NOMO-1 (cell line): ENCODE measurements around the gene IMPA2.
"Not testable (repeated sequence)": the region's sequence is repeated elsewhere in the genome, so short reads cannot be mapped to it uniquely, and the experiment has no call there.

Experiments
- DNase-seq, 2 experiments: peaks; one replicate each; lab custom pipeline; 2025; ENCODE audit not compliant: unreplicated experiment in 2 of 2; lab: John Stamatoyannopoulos, UW

The IMPA2 gene

DNA sequence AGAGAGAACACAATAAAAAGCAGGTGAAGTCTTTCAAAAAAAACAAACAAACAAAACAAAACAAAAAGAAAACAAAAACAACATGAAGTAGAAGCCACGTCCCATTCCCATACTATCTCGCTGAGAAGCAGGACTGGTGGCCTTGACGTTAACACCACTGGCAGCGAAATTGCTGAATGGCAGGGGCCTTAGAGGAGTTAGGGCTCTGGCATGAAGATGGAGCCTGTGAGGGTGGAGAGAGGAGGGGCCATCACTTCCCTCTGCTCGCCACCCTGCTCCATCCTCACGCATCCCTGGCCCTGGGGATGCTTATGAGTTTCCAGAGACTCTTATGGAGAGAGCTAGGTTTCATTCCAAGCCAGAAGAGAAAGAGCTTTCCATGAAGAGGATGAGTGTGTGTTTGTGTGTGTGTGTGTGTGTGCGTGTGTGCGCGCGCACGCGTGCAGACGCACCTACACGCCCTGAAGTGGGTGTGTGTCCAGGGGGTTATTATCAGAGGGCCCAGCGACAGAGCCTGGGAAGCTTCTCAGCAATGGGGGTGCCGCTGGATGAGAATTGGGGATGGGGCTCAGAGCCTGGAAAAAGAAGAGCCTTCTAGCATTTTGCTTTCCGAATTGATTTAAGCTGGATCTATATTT is 20.4 kb upstream of the IMPA2 start:
- DNase-seq = no peak

DNA sequence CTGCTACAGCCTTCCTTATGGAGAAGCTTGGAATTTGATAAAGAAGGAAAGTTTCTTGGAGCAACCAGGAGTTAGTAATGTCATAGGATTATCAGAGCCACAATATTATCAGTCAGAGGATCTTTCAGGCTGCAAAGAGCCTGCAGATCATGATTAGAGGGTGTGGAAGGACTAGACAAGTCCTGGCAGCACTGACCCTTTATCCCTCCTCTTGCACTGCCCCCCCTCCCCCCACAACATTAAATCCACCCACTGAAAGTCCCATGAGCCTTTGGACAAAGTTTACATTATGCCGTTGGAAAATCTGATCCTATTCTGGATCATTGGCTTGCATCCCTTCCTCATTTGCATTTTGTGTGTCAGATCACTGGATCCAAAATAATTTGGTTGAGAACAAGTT is 18.7 kb upstream of the IMPA2 start:
- no peak for DNase-seq

DNA sequence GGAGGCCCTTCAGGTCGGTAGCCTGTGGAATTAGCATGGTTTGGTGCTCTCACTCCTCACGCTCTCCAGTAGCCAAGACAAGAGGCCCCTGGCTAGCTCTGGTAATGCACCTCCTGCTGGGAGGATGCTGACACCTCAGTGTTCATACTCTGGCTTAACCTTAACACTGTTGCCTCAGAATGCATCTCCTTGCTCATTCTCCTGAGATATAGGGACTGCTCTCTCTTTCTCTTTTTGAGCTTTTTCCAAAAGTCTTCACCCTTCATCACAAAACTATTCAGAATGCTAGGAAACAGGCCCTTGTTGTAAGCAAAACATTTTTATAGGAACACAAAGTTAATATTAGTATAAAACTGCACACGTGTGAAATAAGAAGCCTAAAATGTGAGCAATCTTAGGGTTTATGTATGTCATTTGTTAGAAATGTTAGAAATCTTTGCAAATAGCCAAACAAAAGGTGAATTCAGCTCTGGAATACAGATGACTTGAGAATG is 17.3 kb upstream of the IMPA2 start:
- DNase-seq = no peak

DNA sequence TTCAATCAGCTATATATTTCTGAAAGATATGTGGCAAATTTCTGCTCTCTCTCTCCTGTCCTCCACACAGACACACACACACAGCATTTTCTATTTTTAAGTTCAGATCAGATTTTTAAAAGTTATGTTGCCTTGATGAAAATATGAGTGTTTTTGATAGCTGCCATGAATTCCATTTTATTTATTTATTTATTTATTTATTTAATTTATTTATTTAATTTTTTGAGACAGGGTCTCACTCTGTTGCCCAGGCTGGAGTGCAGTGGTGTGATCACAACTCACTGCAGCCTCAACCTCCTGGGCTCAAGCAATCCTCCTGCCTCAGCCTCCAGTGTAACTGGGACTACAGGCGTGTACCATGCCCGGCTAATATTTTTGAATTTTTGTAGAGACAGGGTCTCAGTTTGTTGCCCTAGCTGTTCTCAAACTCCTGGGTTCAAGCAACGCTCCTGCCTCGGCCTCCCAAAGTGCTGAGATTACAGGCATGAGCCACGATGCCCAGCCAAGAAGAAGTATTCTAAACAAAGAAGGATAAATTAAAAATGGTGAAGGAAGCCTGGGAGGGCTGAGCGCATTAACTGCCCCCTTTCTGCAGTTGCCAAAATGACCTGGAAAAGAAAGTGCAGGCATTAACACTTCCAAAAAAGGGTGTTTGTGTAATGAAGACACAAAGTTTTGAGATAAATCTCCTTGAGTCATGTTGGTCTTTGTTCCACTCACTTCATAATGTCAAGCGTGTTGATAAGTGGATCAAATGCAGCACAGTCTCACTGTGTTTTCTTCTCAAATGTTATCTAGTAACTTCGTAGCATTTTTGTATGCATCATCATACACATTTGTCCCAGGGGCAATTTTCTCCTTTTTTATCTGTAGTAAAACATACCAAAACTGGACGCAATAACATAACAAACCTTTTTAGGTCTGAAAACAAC is 11.1 kb upstream of the IMPA2 start:
- no peak for DNase-seq

DNA sequence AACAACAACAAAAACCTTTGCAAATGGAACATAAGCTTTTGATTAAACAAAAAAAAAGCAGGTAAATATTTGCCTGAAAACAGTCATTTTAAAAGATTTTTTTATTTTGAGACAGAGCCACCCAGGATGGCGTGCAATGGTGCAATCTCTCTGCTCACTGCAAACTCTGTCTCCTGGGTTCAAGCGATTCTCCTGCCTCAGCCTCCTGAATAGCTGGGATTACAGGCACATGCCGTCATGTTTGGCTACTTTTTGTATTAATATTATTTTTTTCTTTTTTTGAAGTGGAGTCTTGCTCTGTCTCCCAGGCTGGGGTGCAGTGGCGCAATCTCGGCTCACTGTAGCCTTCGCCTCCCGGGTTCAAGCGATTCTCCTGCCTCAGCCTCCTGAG is 10.5 kb upstream of the IMPA2 start:
- DNase-seq = not testable (repeated sequence)

DNA sequence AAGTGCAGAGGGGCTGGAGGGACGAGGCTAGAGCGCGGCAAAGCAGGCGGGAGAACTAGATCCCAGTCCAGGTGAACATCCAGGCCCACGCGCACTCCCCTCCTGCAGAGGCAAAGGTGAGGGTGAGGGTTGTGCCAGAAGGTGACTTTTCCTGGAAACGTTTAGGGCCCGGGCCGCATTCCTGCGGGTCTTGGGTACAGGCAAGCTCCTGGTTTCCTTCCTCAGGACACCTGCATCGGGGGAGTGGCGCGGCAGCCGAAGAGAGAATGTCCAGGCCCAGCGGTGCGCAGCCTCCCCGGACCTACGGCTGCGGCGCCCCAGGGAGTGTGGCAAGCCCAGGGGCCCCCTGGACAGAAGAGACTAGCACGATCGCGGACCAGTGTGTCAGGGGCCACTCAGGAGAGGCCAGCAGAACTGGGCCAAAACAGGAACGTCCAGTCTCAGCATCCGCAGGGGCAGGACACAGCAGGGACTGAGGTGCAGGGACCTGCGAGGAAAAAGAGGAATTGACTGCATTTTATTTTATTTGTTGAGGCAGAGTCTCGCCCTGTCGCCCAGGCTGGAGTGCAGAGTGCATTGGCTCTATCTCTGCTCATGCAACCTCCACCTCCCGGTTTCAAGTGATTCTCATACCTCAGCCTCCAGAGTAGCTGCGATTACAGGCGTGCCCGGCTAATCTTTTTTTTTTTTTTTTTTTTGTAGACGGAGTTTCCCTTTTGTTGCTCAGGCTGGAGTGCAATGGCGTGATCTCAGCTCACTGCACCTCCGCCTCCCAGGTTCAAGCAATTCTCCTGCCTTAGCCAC is 8.7 kb upstream of the IMPA2 start:
- no peak for DNase-seq

DNA sequence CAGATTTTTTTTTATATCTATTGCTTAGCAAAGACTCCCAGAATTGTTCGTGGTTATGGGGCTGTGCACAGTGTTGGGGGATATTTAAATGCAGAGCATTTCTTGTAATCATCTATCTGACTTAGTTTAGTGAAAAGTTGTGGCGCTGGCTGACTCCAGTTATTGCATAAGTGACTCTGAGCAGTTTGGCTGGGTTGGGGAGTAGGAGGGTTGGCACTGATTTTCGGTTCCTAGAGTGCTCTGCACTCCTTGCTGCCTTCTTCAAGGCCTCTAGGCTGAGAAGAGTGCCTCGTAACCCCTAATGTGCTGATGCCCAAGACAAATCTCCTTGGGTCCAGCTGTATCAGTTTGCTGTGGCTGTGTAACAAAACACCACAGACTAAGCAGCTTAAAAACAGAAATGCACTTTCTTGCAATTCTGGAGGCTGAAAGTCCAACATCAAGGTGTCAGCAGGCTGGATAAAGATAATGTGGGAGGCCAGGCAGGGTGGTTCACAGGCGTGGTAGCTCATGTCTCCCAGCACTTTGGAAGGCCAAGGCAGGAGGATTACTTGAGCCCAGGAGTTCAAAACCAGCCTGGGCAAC is 6.5 kb upstream of the IMPA2 start:
- no peak for DNase-seq

DNA sequence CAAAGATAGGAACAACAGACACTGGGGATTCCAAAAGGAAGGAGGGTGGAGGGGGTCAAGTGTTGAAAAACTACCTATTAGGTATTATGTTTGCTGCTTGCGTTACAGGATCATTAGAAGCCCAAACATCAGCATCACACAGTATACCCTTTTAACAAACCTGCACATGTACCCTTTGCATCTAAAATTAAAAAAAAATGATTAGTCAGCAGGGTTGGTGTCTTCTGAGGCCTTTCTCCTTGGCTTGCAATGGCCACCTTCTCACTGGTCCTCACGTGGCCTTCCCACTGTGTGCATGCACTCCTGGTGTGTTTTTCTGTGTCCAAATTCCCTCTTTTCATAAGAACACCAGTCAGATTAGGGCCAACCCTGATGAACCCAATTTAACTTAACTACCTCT is 5.6 kb upstream of the IMPA2 start:
- DNase-seq = no peak

DNA sequence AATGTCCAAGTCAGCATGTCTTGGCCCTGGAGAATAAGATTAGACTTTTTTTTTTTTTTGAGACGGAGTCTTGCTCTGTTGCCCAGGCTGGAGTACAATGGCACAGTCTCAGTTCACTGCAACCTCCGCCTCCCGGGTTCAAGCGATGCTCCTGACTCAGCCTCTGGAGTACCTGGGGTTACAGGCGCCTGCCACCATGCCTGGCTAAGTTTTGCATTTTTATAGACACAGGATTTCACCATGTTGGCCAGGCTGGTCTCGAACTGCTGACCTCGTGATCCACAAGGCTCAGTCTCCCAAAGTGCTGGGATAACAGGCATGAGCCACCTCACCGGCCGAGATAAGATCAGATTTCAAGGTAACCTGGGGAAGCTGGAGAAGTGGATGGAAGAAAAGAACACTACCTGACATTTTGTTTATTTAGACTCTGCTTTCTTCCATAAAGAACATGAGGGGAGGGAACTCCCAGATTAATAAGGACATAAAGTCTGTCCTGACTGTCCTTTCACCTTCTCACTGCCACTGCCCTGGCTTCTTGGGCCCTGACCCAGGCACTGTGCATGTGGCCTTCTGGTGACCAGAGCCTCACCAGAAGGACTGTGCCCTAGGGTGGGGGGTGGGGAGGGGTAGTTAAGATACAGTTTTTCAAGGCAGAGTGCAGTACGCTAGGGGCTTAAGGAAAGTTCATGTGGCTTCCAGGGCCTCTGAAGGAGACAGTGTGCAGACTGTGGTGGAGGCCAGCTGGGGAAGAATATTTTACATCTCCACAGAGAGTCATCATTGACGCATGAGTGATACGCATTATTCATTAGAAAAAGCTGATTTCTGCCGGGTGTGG is 4.8 kb upstream of the IMPA2 start:
- DNase-seq = no peak

DNA sequence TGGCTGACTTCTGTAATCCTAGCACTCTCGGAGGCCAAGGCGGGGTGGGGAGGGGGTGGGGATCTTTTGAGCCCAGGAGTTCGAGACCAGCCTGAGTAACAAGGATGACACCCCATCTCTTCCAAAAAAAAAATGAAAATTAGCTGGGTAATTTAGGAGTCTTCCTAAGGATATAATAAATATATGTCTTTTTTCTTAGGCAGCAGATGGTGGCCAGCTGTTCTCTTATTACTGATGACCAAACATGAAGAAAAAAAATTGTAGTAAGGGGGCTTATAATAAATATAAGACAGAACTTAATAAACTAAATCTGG is 4.2 kb upstream of the IMPA2 start:
- no peak for DNase-seq

DNA sequence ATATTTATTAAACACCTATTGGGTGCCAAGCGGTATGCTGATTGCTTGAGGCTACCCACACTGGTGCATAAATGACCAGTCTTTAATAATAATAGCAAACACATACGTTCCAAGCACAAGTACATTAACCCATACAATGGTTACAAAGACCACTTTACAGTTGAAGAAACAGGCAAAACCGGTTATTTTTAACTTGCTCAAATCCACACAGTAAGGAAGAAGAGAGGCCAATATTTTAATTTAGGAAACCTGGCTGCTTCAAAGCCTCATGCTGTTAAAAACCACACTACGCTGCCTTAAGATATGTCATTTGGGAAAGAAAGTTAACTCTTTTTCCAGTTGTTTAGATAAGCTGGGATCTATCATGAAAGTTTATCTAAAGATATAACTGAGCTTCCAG is 2.4 kb upstream of the IMPA2 start:
- DNase-seq = no peak

DNA sequence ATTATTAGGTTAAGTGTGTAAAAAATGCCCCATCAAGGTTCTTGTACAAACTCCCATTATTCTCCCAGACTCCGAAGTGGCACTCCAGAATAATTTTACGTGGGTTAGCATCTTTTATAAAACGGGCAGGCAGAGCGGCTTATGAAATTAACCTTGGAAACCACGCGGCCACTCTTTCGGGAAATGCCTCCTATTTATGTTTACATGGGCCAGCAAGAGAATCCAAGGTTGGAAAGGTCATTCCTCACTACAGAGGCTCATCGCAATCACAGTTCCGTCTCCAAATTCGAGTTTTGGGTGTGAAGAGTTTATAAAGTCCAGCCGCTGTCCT is 1.2 kb upstream of the IMPA2 start:
- DNase-seq = no peak

DNA sequence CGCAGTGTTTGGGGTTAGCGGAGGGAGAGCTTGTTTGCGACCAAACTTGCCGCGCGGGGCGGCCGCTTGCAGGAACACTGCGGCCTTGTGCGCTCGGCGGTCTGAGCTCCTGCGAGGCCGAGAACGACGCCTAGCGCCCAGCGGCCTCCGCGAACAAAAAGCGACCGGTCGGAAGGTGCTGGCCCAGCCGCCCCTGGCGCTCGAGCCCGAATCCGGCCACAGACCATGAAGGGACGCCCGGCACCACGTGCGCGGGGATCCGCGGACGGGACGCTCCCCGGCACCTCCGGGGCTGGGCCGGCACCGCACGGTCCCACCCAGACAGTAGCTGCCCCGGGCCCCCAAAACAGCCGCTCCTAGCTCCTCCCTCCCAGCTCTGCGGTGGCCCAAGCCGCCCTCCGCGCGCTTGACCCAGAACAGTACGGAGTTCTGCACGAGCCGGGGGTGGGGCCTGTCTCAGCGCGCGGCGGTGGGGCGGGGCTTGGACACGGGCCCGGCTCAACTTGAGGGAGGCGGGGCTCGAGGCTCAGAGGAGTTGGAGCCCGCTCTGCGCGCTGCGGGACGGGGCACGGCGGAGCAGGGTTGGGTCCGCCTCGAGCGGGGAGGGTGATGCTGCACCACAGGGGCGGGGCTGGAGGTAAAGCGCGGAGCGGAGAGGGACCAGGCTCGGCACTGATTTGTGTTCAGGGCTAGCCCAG is 664 bp upstream of the IMPA2 start:
- peak; percentile 98 to 99 for DNase-seq

DNA sequence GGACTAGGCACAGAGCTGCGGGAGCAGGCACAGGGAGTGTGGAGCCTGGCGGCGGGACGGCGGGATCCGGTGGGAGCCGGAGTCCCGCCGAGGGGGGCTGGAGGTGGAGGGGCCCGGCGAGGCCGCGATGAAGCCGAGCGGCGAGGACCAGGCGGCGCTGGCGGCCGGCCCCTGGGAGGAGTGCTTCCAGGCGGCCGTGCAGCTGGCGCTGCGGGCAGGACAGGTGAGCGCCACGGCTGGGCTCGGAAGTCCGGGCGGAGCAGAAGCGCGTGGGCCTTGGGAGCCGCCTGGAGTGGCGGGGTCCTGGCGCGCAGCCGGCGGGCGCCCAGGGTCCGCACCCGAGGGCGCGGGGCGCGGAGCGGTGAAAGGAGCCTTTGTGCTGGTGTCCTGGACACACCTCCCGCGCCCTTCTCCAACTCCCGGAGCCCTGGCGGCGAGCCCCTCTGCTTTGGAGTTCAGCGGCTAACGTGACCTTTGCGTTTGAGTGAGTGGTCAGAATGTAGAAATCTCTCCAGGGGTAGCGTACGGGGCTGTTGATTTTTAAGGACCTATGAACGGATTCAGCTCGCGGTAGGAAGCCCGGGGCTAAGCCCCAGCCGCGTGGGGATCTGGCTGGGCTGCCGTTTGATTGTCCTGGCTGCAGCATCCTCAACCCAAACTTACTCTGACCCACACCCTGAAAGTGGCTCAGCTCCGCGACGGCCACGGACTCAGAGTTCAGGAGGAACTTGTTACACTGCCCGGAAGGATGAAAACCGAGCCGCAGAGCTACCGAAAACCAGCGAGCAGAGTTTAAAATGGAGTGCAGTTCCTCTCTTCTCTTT is 448 bp downstream of the IMPA2 start:
- peak; percentile 34 to 56 for DNase-seq

DNA sequence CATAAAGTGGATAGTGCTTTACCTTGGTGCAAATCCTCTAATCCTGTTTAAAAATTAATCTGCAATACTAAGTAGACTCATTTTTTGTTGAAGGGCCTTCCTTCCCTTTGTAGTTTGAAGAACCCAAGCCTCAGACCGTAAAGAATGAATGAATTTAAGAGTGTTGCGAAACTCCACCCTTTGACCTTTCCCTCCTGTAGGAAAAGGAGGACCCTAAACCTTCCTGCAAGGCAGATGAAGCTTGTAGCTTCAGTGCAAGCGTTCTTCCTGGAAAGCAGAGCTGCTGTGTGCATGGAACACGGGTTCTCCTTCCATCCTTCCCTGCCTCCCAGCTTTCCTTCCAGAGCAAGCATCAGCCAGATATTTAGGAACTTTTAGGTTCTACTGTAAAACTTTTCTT is 1.7 kb downstream of the IMPA2 start:
- DNase-seq = no peak

DNA sequence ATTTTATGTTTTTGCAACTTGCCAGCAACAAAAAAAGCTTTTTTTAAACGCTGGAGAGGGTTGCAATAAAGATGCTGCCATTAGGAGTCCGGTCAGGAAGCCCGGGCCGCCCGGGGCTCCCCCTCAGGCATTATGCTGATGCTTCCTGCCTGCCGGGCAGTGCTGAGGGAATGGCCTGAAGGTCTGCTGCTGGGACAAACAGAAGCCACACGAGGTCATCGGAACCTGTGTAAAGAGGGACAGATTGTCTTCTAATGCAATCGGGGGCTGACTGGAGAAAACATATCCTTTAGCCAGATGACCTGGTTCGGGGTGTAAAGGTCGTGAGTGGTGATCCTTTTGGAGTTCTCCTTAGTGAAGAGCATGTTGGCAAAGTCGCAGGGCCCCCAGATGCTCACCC is 2.3 kb downstream of the IMPA2 start:
- DNase-seq = no peak

DNA sequence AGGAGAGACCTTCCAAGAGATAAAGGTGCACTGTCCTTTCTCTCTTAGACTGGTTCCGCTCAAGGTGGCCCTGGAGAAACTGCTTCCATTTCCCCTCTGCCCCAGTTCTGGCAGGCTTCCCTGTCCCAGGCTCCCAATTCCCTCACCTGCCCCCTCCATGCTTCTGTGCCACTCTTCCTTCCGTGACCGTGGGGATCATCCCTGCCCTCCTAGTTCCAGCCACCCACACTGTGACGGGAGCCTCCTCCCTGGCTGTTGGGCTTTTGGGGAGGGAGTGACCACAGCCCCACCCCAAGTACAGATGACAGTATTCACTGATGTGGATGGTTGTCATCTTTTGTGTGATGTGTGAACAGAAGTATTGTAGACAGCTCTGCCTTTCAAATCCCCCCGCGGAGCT is 2.8 kb downstream of the IMPA2 start:
- DNase-seq = no peak

DNA sequence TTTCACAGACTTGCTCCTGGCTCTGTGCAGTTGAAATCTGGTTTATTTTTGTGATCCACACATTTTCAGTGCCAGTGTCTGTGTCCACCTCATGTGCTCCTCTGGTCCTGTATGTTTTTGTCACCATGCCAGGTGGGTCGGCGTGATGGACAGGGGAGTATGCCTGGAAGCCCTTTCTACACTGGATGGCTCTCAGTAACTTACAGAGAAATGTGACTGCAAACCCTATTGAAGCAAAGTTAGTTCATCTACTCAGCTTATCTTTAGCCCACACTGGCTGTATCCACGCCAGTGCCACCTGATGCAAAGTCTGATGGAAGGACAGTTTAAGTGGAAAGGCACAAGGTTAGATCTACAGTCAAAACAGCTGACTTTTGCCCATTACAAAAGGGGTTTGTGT is 4.3 kb downstream of the IMPA2 start:
- DNase-seq = no peak

DNA sequence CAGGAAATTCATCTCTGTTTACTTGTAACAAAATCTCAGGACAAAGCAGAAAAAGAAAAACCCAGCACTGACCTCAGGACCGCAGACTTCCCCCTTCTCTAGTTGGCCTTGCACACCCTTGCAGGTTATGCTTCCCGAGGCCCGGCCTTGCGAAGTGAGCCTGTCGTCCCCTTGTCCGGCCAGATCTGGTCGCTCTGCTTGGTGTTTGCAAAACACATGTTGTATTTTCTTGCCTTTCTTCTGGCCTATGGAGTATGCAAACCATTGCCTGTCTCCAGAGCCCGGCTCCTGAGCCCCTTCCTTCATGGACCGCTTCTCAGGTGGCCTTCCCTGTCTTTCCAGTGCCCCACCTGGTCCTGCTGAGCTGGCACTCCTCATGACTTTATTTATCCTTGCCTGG is 4.8 kb downstream of the IMPA2 start:
- DNase-seq = peak in 1 of 2 experiments; percentile 1
